NCI-H82 treated with DMSO at 0.1 percent for 48 hours (cell line): ENCODE data around the gene ROPN1B.

Experiments
- DNase-seq: peaks from one replicate; lab custom pipeline; 2025; ENCODE audit not compliant: unreplicated experiment; lab: John Stamatoyannopoulos, UW

Gene ROPN1B

DNA sequence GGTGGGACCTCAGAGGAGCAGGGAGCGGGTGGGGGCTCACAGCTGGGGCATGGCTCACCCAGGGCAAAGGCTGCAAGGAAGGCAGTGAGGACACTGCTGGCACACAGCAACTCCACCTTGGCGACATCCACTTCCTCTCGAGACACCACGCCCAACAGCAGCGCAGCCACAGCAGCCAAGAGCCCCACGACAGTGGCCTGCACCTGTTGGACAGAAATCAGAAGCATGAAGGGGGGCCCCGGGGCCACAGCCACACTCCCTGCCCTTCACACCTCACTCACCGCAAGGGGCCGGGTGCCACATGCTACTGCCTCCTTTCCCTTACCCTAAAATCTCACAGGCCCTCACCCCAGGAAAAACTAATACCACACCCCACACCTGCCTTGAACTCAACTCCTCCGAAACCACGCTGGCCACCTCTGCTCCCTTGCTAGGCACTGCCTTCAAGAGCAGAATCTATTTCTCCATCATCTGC is 57.3 kb downstream of the ROPN1B start:
- DNase-seq = no peak

GRCh38 chr3:126026761-126027160 is 57.8 kb downstream of the ROPN1B start:
- no peak for DNase-seq

DNA sequence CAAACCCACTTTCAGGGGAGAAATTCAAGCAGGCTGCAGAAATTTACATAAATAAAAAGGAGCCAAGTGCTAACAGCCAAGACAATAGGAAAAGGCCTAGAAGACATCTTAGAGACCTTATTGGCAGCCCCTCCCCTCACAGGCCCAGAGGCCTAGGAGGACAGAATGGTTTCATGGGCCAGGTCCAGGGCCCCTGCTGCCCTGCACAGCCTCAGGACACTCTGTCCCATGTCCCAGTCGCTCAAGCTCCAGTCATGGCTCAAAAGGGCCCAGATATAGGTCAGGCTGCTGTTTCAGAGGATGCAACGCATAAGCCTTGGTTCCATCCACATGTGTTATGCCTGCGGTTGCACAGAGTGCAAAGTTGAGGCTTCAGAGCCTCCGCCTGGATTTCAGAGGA is 59.1 kb downstream of the ROPN1B start:
- DNase-seq = no peak

DNA sequence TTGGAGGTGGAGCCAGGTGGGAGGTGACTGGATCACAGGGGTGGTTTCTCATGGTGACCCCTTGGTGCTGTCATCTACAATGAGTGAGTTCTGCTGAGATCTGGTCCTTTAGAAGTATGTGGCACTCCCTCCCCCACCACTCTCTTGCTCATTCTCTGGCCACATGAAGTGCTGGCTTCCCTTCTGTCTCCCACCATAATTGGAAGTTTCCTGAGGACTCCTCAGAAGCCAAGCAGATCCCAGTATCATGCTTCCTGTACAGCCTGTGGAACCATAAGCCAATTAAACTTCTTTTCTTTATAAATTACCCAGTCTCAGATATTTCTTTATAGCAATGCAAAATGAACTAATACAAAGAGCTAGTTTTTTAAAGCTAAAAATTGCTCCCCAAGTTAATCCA is 60.3 kb downstream of the ROPN1B start:
- DNase-seq = no peak

- no peak for DNase-seq
Measured at GRCh38 chr3:126030455-126030854, 61.5 kb downstream of the ROPN1B start.

DNA sequence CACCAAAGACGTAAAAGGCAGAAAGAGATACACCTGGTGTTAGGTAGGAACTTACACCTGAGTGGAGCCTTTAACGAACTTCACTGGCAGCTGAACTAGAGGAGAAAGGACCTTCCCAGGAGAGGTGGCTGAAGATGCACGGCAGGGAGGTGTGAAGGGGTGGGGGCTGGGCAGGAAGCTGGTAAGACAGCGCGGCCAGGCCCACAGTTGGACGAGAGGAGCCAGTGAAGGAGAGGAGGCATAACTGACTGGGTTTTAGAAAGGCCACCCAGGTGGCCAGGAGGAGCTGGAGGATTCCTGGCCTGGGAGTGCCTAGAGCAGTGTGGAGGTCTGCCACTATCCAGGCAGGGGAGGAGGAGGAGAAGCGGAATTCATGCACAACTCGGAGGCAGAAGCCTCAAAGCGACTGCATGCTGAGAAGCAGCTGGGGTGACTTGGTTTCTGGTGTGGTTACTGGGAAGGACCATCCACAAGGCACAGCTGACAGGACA is 63.0 kb downstream of the ROPN1B start:
- DNase-seq = no peak
